HG03469 (cell line): ENCODE results near the gene TERB1.

Source experiments
- ATAC-seq: cut with Tn5 transposase; IDR thresholded peaks from one replicate; pipeline ENCODE4 v1.9.1; 2021; ENCODE audit warnings: mild to moderate bottlenecking, moderate library complexity, moderate number of reproducible peaks; ENCODE audit not compliant: unreplicated experiment

The TERB1 gene

GRCh38 chr16:66801320-66802105, at the start of gene TERB1:
Gene TERB1, minus strand, starts transcription at chr16:66801584. Its CDS starts 4,786 bp downstream, at chr16:66796798.
- no peak for ATAC-seq

DNA sequence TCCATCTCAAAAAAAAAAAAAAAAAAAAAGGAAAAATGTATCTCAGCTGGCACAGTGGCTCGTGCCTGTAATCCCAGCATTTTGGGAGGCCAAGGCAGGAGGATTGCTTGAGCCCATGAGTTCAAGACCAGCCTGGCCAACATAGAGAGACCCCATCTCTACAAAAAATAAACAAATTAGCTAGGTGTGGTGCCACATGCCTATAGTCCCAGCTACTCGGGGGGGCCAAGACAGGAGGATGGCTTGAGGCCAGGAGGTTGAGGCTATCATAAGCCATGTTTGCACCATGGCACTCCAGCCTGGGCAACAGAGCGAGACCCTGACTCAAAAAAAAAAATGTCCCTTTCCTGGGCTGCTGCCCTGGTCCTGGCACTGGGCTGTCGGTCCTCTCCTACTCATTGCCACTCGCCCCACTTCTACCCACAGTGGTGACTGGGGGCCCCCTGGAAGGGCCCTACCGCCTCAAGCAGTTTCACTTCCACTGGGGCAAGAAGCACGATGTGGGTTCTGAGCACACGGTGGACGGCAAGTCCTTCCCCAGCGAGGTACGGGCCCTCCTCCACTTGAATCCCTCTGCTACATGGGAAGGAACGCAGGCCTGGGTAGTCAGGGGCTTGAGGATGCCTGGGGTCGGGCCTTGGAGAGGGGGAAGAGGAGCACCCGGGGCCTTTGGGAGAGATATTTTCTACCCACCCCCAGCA, 48.9 kb upstream of the TERB1 start:
- ATAC-seq: no peak

GRCh38 chr16:66849549-66849948, 48.2 kb upstream of the TERB1 start:
- ATAC-seq: no peak

DNA sequence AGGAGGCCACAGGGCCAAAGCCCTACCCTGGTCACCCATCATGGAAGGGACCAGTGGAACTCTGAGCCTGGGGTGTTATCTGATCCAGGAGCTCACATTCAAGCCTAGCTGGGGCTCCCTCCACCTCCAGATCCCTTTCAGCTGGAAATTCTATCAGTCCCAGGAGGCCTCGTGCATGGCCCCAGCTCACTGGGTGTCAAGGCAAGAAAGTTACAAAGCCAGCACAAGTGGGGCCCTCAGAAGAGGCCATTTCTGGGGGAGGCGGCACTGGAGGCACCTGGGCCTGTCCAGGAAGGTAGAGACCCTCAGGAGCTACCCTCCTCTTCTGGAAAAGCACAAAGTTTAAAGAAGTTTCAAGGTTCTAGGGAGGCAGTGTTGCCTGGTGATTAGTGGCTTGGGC, 47.6 kb upstream of the TERB1 start:
- no peak for ATAC-seq

DNA sequence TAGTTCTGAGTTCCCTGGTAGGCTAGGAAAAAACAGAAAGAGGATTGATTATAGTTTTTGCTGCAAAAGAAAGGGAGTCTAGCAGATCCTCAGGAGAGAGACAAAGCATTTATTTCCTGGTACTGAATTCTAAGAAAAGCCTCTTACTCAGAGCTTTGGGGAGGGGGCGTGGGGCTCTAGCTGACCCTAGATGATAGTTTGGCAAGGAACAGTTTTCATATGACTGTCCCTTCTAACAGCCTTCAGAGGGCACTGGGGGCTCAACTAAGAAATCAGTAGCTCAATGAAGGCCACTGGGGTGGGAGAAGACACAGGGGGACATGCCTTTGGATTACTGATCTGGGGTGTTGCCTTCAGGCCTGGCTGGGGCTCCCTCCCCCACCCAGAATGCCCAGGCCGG, 46.8 kb upstream of the TERB1 start:
- ATAC-seq: no peak

GRCh38 chr16:66847533-66848067, 46.2 kb upstream of the TERB1 start:
- ATAC-seq: no peak

DNA sequence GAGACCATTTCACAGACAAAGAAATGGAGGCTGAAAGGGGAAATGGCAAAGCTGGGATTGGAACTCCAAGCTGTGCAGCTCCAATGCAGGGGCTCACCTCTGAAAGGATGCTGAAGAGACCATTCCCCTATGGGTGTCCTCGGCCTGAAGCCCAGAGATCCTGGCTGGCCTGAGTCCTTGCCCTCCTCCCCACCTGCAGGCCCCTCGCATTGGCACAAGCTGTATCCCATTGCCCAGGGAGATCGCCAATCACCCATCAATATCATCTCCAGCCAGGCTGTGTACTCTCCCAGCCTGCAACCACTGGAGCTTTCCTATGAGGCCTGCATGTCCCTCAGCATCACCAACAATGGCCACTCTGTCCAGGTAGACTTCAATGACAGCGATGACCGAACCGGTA, 45.4 kb upstream of the TERB1 start:
- ATAC-seq: no peak

DNA sequence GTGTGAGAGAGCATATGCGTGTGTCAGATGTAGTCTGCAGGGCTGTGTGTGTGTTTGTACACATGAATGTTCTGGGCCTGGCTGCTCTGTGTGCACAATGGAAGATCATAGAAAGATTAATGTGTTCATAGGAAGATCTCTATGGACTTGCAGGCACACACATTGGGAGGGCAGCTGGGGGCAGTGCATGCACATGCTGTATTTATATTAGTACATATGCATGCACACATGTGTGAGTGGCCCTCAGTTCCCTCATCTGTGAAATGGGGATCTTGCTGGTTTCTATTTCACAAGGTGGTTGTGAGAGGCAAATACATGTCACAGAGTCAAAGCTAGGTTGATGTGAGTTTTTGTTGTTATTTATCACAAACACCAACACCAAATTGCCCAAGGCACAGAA, 44.9 kb upstream of the TERB1 start:
- ATAC-seq: no peak

DNA sequence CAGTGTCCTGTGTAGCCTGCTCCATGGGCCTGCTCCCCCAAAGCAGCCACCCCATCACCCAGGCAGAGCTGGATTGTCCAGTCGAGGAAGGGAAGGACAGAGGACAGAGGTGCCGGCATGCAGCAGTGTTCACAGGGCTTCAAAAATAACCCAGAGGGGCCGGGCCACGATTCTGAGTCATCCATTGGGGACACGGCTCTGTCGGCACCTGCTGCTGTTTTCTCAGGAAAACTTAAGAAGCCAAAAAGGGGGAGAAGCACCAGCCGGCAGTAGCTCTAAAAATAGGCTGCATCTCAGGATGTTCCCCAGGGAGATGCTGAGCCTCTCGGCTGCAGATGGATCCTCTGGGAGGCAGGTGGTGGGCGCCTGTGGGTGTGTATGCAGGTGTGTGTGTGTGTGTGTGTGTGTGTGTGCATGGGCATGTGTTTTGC, 44.4 kb upstream of the TERB1 start:
- ATAC-seq: no peak

DNA sequence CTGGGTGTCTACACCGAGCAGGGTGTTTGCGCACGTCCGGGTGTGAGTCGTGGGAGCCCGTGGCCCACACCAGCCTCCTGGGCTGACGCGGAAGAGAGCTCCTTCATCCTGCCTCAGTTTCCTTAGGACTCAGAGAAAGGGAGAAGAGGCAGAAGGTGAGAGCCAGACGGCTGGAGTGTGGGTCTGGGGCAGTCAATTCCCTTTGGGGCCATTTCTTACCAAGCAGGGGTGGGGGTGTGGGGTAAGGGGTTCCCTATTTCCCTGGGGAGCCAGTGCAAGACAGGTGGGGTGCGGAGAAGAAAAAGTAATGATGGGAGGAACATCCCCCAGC, 43.7 kb upstream of the TERB1 start:
- no peak for ATAC-seq

GRCh38 chr16:66844342-66845079, 43.1 kb upstream of the TERB1 start, which contains the start of gene CA7:
Gene CA7, plus strand, starts transcription at chr16:66844414. Its CDS starts 74 bp downstream, at chr16:66844488.
- no peak for ATAC-seq

GRCh38 chr16:66844009-66844341, 42.6 kb upstream of the TERB1 start:
- ATAC-seq: no peak

DNA sequence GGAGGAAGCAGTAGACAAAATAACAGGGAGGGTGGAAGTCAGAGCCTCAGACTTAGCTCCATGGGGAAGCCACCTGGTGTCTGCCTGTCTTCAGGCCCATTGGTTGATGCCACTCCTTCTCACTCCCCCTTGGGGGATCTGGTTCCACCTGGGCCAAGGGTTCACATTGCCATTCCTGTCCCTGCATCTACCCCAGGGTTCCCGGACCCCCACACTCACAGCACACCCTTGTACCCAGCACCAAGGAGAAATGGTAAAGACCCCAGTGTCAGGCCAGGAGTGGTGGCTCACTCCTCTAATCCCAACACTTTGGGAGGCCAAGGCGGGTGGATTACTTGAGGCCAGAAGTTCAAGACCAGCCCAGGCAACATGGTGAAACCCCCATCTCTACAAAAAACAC, 41.8 kb upstream of the TERB1 start:
- ATAC-seq: no peak

- ATAC-seq: no peak
Measured at GRCh38 chr16:66842765-66843164, 41.4 kb upstream of the TERB1 start.

GRCh38 chr16:66841366-66841765, 40.0 kb upstream of the TERB1 start:
- no peak for ATAC-seq

GRCh38 chr16:66840883-66841282, 39.5 kb upstream of the TERB1 start:
- no peak for ATAC-seq

- no peak for ATAC-seq
Measured at GRCh38 chr16:66834746-66835145, 33.4 kb upstream of the TERB1 start.

GRCh38 chr16:66832661-66833305, 31.4 kb upstream of the TERB1 start:
- ATAC-seq: no peak

DNA sequence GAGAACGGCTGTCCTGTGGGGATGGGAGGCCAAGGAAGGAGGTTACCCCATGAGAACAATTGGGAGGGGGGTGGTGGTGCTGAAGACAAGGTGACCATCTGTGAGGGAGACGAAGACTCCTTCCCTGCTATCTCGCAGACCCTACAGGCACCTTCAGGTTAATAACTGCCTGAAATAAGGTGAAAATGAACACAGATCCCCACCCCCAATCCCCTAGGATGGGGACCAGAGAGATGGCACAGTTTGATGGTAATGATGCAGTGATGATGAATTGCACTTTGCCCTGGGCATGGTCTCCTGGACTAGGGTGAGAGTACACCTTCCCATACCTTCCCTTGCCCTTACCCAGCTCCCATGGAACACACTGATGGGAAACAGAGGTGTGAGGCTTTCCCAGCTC, 30.8 kb upstream of the TERB1 start:
- ATAC-seq: no peak

- ATAC-seq: peak; percentile 88
Measured at GRCh38 chr16:66830422-66831404, 29.3 kb upstream of the TERB1 start, which contains the start of gene NAE1. Gene NAE1, minus strand, starts transcription at chr16:66830976. Its CDS starts 77 bp downstream, at chr16:66830899.
